Dermis blood vessel endothelial cell (primary cell): Measurements from ENCODE around the gene SSBP4. TPM values are rescaled to one million over a fixed set of nuclear protein-coding genes. Genes with fewer than 3 reads are reported as not detected.
"Not testable (repeated sequence)": the region's sequence is repeated elsewhere in the genome, so short reads cannot be mapped to it uniquely, and the experiment has no call there.

Experiments used
- DNase-seq: peaks from one replicate; pipeline ENCODE4 v3.0.0; 2010
- total RNA-seq: library from RNA; depleted of rRNA; stranded (reverse); fragments of >200 nt; gene quantifications from 2 replicates; pipeline ENCODE4 v1.2.3, GENCODE V29; 2014

SSBP4 gene
- total RNA-seq, 1 donor from 2014 or later = 96.7 TPM

GRCh38 chr19:18393836-18394235 lies 25.4 kb upstream of the SSBP4 start:
- no peak for DNase-seq

GRCh38 chr19:18396471-18397241 lies 22.5 kb upstream of the SSBP4 start:
- no peak for DNase-seq

- DNase-seq = no peak
Observed at GRCh38 chr19:18397242-18398202, 21.7 kb upstream of the SSBP4 start, which contains the start of gene LRRC25. Gene LRRC25, minus strand, starts transcription at chr19:18397622. Its CDS starts 659 bp downstream, at chr19:18396963.

- no peak for DNase-seq
Observed at GRCh38 chr19:18399008-18399407, 20.2 kb upstream of the SSBP4 start.

DNA sequence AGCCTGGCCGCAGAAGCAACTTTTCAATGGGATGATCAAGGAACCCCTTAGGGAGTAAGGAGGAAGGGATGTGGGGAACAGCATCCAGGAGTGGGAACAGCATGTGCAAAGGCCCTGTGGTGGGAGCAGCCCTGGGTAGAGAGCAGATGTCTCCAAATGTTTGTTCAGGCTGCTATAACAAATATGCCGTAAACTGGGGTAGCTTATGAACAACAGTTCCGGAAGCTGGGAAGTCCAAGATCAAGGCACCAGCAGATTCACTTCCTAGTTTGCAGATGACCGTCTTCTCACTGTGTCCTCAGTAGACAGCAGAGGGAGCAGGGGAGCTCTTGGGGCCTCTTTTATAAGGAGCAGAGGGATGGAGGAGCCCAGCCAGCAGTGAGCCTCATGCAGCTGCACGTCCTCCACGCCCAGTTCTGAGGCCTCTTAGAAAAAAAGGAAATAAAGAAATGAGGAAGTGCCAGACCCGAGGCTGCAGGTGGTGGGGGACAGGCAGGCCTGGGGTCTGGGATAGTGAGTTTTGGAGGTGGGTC lies 17.6 kb upstream of the SSBP4 start:
- DNase-seq = peak; percentile 62

GRCh38 chr19:18402455-18403248 lies 16.5 kb upstream of the SSBP4 start:
- DNase-seq = not testable (repeated sequence)

GRCh38 chr19:18405754-18406153 lies 13.4 kb upstream of the SSBP4 start:
- not testable (repeated sequence) for DNase-seq

- no peak for DNase-seq
Observed at GRCh38 chr19:18406749-18407148, 12.4 kb upstream of the SSBP4 start.

DNA sequence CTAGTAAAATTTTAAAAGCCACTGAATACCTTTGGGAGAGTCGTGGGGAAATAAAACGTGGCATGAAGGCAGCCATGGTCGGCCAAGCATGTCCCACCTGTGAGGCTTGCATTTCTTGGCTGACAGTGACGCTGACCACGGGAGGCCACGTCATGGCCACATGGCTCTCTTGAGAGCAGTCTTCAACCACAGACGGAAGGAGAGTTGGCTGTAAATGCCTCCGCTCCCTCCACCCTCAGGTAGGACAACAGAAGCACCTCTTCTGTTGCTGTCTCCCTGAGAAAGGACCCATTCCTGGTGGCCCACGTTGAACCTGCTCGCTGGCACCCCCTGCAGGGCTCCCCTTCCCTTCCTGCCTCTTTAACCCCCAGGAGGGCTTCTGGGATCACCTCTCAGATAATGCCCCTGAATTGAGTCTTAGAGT lies 11.1 kb upstream of the SSBP4 start:
- DNase-seq = peak; percentile 64

DNA sequence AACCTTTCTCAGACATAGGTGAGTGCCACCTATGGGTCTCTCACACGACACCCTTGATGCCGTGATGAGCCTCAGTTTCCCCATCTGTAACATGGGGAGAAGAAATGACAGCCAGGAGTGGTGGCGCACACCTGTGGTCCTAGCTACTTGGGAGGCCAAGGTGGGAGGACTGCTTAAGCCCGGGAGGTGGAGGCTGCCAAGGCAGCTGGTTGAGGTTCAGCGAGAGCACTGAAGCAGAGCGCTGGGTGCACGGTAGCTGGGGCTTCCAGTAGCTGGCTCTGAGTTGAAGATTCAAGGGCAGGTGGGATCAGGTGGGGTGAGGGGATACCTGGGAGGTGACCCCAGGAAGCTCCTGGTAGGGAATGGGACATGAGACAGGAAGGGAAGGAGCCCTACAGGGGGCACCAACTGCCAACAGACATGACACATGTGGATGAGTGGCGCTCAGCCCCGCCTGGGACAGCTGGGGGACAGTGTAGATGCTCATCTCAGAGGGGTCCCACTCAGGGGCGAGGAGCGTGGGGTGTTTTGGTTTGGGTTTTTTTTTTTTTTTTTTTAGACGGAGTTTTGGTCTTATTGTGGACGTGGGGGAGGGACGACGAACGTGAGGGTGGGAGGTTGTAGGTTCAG lies 6.5 kb upstream of the SSBP4 start:
- no peak for DNase-seq

DNA sequence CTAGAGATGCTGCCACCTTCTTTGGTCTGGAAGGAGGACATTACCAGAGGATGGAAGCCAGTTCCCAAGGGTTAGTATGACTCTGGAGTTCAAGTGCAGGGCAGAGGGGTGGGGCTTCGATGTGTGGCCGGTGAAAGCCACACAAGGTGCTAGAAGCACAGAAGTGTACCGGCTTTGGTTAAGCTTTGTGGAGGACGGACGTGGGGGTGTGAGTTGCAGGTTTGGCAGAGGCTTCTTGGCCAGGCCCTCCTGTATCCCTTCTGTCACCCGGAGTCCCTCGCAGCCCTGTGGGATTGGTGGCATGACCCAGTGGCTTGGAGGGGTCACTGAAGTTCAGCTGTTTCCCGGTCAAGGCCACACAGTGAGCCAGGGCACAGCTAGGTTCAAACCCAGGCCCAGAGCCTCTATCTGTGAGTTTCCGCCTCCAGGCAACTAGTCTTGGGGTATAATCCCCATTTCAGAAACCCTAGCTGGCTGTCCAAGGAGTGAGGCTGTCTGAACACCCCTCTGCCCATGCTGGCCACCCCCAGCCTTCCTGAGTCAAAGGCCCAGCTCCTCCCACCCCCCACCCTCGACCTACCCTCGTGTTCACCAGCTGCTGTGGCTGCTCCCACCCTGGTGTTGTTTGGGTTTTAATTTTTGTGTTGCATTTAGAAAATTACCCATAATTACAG lies 4.6 kb upstream of the SSBP4 start:
- DNase-seq = no peak

- DNase-seq = peak; percentile 85
Observed at GRCh38 chr19:18415178-18415867, 3.9 kb upstream of the SSBP4 start.

DNA sequence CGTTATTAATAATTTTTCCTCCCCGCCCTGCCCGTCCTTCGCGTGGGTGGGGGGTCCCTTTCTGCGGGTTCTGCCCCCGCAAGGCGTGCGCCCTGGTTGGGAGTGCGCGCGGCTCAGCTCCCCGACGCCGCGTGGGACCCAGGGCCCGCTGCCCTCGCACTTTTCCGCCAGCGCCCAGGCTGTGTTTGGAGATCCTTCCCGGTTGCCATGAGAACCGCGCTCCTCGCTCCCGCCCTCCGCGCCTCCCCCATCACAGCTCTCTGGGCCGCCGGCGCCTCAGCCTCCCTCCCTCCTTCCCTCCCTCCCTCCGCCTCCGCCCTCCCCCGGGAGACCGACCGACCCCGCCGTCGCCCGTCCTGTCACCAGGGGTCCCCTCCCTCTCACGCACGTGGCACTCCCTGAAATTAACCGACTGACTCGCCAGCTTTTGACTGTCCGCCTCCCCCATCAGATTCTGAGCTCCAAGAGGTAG lies 2.4 kb upstream of the SSBP4 start:
- peak; percentile 91 for DNase-seq

DNA sequence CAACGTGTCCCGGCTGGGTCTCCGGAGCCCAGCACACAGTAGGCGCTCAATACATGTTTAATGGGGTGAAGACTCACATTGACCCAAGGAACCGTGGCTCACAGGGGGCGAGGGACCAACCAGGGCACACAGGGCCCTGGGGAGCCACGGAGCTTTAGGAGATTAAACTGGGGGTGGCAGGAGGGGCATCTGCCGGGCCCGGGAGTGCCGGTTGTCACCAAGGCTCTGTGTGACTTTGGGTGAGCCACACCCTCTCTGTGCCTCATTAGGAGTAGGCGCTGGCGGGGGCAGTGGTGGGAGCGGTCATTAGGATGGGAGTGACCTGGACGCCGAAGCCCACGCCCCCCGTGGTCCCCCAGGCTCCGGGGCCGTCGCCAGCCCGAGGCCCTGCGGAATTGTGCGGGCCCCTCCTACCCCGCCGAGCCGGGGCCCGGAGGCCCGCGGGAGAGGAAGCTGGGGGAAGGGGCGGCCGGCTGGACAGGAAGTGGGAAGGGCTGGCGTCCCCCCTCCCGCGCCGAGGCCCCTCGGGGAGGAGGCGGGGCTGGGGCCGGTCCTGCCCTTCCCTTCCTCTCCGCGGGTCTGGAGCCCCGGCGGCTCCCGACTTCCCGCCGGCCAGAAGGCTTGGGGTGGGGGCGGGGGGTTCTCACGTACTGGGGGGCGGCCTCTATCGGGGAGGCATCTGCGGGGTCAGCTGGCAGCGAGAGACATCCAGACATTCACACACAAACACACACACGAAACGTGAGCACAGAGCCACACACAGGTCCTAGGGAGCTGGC lies 1.8 kb upstream of the SSBP4 start:
- DNase-seq = peak; percentile 87

- DNase-seq = no peak
Observed at GRCh38 chr19:18418029-18418482, 1.1 kb upstream of the SSBP4 start.

DNA sequence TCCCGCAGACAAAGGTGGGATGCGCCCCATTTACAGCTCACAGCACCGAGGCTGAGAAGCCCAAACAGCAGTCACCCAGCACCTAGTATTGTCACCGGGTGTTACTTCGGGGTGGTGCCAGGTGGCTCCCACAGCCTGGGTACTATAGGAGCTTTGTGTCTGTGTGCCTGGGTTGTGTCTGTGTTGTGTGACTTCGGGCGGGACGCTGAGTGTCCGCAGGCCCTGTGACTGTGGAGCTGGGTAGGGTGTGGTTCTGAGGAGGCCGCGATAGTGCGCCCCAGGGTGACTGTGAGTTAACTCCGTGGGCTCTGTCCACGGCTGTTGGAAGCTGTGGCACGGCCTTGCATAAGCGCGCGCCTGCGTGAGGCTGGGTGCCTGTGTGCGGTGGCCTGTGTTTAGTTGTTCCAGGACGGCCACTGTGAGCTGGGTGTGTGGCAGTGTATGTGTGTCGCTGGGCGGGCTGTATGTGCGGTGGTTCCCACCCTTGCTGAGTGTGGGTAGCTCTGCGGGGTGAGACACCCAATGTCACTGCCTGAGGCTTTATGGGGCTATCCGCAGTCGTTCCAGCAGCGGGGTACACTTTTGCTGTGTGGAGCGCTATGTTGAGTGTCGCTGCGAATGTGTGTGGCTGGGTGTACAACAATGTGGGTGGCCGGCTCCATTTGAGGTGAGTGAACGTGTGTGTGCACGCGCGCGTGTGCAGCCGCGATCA lies 559 bp upstream of the SSBP4 start:
- no peak for DNase-seq

DNA sequence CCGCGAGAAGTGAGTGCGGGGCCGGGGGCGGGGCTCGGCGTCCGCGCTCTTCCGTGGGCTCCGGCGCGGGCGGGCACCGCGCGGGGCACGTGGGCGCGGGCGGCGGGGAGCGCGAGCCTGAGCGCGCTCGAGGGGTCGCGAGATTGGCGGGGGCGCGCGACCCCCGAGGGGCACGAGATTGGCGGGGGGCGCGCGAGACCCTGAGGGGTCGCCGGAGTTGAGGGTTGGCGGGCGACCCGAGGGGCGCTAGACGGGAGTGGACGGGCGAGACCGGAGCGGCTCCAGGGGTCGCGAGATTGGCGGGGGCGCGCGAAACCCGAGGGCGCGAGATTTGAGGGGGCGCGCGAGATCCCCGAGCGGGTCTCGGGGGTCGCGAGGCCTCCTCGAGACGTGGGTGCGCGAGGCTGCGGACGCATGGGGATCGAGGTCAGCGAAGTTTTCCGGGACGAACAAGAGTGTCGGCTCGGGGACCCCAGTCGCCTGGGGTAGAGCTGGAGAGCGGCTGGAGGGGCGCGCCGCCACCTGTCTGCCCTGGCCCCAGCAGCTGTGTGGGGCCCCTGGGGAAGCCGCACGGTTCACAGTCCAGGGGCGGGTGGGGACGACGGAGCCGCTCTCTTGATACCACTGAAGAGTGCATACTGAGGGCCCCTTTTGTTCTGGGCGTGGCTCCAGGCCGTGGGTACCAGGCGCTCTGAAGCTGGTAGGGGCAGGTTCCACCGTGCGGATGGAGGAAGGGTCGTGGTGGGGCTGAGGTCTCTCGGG lies 682 bp downstream of the SSBP4 start:
- peak; percentile 54 for DNase-seq

DNA sequence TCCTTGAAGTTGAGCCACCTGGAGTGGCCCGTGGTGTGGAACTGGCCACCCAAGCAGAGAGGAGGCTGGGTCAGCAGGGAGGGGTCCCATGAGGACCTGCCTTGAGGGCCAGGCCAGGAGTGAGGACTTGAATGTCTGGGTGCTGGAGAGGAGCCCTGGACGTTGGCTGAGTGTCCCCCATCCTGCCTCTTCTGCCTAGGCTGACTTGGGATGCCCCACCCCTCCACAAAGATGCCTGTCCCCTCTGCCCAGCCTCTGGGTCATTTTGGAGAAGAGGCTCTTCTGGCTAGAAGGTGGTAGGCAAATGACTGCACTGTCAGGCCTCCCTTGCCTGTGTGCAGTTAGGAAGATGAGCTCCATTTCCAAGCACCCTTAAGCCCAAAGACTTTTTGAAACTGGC lies 1.7 kb downstream of the SSBP4 start:
- no peak for DNase-seq
